AG10803 (cell line): ENCODE data around the gene RNF5.
A peak's percentile ranks its signal among the peaks of the same experiment; 100 is the strongest.
"Not testable (repeated sequence)": the region's sequence is repeated elsewhere in the genome, so short reads cannot be mapped to it uniquely, and the experiment has no call there.

Experiments used
- DNase-seq: peaks from one replicate; pipeline ENCODE4 v3.0.0; 2010; ENCODE audit warnings: low read depth
- H3K4me3 ChIP-seq: 2 replicates; pipeline ENCODE4 v1.5.1; 2011; ENCODE audit warnings: mild to moderate bottlenecking, low read length, control low read depth
- TF ChIP-seq, protein P1 (sequence below): conservative IDR thresholded peaks from 2 replicates; pipeline ENCODE4 v1.5.1; 2011; ENCODE audit warnings: mild to moderate bottlenecking, low read length, control low read depth, inconsistent platforms

RNF5 gene

GRCh38 chr6:32183030-32183429, 4.8 kb downstream of the RNF5 start:
- H3K4me3 ChIP-seq, result no peak overlapping the region
- TF ChIP-seq, protein P1, sequence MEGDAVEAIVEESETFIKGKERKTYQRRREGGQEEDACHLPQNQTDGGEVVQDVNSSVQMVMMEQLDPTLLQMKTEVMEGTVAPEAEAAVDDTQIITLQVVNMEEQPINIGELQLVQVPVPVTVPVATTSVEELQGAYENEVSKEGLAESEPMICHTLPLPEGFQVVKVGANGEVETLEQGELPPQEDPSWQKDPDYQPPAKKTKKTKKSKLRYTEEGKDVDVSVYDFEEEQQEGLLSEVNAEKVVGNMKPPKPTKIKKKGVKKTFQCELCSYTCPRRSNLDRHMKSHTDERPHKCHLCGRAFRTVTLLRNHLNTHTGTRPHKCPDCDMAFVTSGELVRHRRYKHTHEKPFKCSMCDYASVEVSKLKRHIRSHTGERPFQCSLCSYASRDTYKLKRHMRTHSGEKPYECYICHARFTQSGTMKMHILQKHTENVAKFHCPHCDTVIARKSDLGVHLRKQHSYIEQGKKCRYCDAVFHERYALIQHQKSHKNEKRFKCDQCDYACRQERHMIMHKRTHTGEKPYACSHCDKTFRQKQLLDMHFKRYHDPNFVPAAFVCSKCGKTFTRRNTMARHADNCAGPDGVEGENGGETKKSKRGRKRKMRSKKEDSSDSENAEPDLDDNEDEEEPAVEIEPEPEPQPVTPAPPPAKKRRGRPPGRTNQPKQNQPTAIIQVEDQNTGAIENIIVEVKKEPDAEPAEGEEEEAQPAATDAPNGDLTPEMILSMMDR, result no peak
- no peak for DNase-seq

DNA sequence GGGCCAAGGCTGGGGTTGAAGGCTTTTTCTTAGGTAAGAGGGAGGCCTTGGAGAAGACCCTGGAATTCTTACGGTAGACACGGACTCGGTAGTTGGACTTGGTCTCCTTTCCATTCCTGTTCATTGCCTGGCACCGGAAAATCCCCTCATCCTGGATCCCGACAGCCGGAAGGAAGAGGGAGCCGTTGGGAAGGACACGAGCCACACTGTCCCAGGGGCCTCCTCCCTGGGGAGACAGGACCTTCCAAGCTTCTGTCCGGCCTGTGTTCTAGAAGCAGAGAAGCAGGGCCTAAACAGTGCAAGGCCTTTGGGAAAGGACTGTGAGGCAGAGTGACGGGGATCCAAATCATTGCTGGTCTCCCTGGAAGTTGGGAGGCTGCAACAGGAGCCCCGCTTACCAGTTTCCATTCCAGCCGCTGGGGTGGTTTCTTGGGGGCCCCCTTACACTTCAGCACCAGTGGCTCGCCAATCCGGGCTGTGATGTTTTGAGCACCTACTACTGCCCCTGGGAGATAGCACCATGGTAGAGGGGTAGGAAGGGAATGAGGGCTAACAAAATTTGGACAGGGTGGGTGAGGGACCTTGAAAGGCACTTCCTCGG, 5.4 kb downstream of the RNF5 start:
- TF ChIP-seq, protein P1, result no peak
- DNase-seq, result no peak
- no peak overlapping the region for H3K4me3 ChIP-seq

DNA sequence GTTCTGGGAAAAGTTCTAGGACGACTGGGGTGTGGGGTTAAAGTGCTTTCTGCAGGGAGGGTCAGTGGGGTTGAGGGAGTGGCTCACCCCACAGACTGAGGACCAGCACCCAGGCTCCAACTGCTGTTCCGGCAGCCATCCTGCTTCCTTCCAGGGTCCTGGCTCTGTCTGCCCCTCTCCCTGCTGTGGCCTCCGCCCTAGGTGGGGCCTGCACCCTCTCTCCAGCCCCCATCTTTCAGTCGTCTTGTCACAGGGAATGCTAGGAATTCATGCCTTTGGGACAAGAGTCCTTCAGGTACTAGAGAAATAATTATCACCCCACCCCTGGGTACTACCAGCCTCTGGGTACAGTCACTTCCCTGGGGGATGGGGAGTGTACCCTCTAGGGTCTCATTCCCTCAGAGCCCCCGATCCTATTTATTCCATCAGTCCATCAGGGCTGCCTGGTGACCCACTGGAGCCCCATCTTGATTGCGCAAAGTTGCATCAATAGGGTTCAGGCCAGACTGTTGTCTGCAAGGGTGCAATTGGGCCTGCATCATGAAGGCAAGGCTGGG, 6.0 kb downstream of the RNF5 start, which contains the start of gene AGER:
AGER (minus strand) TSS at position 170 of the 557 bp plus-strand sequence; CDS start at position 139, 31 bp downstream.
- TF ChIP-seq, protein P1, result no peak
- no peak within 1 kb of the TSS for H3K4me3 ChIP-seq
- no peak for DNase-seq

- DNase-seq, result peak; percentile 88
- not testable (repeated sequence) for H3K4me3 ChIP-seq
Observed at GRCh38 chr6:32185681-32186131, 7.5 kb downstream of the RNF5 start.

- H3K4me3 ChIP-seq, DNase-seq: not testable (repeated sequence)
Observed at GRCh38 chr6:32186151-32186840, 8.1 kb downstream of the RNF5 start.

DNA sequence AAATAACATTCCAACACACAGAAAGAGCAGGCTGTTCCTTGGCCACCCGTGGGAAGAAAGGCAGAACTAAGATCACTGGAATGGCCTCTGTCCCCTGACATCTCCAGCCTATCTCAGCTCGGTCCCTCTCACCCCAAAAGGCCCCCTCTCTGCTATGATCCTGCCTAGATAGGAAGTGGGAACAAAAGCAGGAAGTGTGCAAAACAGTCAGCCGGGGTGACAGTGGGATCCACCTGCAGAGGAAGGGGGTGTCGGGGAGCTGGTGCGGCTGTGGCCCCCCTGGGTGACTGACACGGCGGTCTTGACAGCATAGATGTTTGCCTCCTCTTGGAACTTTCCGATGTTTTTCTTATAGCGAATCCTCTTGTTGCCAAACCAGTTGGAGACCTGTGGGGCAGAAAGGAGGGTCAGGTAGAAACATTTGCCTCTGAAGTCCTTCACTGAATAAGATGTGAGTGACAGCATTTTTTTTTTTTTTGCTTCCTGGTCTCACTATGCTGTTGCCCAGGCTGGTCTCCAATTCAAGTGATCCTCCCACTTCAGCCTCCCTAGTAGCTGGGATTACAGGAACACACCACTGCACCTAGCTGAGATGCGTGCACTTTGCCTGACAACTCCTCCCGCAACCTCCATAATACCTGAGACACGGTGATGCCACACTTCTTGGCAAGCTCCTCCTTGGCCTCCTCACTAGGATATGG, 9.0 kb downstream of the RNF5 start:
- TF ChIP-seq, protein P1, result no peak

GRCh38 chr6:32187725-32188380, 9.6 kb downstream of the RNF5 start:
- peak overlapping the region; percentile 79 for H3K4me3 ChIP-seq
- not testable (repeated sequence) for DNase-seq

More for the DNA sequence above, 9.0 kb downstream of the RNF5 start:
- no peak overlapping the region for H3K4me3 ChIP-seq
- DNase-seq, result no peak

- DNase-seq, result peak; percentile 34
- TF ChIP-seq, protein P1, result no peak; the same call in 1 of the 2 replicates
- H3K4me3 ChIP-seq, result peak overlapping the region; percentile 79
Observed at GRCh38 chr6:32188381-32189068, 10.3 kb downstream of the RNF5 start.
